OCI-LY7 (cell line): ENCODE measurements around the gene LILRA2.
"Not testable (repeated sequence)": the region's sequence is repeated elsewhere in the genome, so short reads cannot be mapped to it uniquely, and the experiment has no call there.

ENCODE experiments used
- CTCF ChIP-seq: fragments of 200-600 bp; sonication (generic); conservative IDR thresholded peaks from 2 replicates; pipeline ENCODE4 v1.5.1; 2014; ENCODE audit warnings: mild to moderate bottlenecking, antibody characterized with exemption, low read length, moderate library complexity, mixed read lengths
- EZH2phosphoT487 ChIP-seq: fragments of 200-600 bp; sonication (generic); IDR thresholded peaks from 2 replicates; pipeline ENCODE4 v1.6.1; 2018; ENCODE audit warnings: low read depth, borderline replicate concordance, mild to moderate bottlenecking, mixed run types, antibody characterized with exemption, low read length, moderate library complexity, mixed read lengths

DNA sequence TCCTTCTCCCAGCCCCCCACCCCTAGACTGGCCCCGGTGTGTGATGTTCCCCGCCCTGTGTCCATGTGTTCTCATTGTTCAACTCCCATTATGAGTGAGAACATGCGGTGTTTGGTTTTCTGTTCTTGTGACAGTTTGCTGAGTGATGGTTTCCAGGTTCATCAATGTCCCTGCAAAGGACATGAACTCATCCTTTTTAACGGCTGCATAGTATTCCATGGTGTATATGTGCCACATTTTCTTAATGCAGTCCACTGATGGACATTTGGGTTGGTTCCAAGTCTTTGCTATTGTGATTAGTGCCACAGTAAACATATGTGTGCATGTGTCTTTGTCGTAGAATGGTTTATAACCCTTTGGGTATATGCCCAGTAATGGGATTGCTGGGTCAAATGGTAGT lies 4.7 kb downstream of the LILRA2 start:
- TF ChIP-seq CTCF, EZH2phosphoT487: not testable (repeated sequence)
